ENCODE results near the gene RTBDN. TPM values are rescaled to one million over a fixed set of nuclear protein-coding genes. Genes with fewer than 3 reads are reported as not detected.

The RTBDN gene
- total RNA-seq, 1 donor from 2014 or later: not detected

DNA sequence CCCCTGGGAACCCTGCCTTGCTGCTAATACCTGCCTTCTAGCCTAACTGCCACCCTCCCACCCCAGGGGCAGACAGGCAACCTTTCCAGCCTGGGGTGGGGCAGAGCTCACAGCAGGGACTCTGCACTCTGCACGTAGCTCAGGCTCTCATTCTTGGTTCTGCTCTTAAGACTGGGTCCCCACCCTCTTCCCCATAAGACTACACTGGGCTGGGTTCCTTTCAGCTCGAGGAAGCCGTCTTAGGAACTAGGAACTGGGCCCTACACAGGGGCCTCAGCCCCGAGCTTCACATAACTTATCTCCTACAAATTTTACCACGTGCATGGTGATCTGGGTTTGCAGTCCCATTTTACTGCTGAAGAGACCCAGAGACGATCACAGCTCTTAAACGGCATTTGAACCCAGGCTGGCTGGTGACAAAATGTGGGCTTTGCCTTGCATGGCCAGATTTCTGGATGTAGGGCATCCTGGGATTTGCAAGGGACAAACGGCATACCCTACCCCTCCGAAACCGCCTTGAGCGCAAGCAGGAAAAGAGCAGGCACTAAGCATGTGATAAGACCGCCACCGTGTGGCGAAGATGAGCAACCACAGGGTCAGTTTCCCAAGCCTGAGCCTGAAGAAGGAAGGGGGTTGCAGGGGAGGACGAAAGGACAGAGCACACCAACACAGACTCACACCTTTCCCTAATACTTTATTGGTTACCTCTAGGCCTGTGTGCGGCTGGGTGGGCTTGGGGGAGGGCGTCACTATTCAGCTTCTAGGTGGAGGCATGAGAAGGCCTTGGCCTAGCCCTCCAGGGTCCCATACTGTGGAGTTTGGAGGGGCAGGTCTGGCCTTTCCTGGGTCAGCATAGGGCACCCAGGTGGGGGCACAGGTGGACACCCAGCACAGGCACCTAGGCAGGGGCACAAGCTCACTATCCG lies 38.0 kb downstream of the RTBDN start:
- intact Hi-C loops (cut with DNase I): loop anchor here (1.0 to 10.0 kb wide), 2 partner anchors 19 to 1208 kb away; partner anchors contain the start of gene RFX1
- peak; percentile 93 to 97 (median 94) for TF ChIP-seq CTCF (IDR thresholded peaks at IDR 0.05)
- Histone ChIP-seq H3K4me3 (no peak overlapping the region), H3K27me3 (no peaks in the 10 kb centered on the region), H3K36me3 (peaks cover 5 to 15% of the 10 kb centered on the region in 2 donors), H3K27ac (peak overlapping the region; percentile 41 to 65), H3K4me1 (peaks cover 10% of the 10 kb centered on the region in 2 donors), H3K9me3 (no peaks in the 10 kb centered on the region)
- peak in 1 of 2 donors; percentile 86 for DNase-seq (ENCODE audit: low spot score in 2 of 2)

GRCh38 chr19:12794971-12795381 lies 39.4 kb downstream of the RTBDN start:
- intact Hi-C loops (cut with DNase I): loop anchor here (5.0 to 10.0 kb wide), 3 partner anchors 152 to 1210 kb away; partner anchors contain the start of genes RAD23A and RFX1

GRCh38 chr19:12794196-12794941 lies 40.0 kb downstream of the RTBDN start:
- H3K27me3 ChIP-seq: no peaks in the 10 kb centered on the region
- peak overlapping the region; percentile 95 to 96 for H3K27ac ChIP-seq
- peaks cover 5 to 6% of the 10 kb centered on the region in 2 donors for H3K4me1 ChIP-seq
- no peak for DNase-seq (ENCODE audit: low spot score in 2 of 2)
- H3K9me3 ChIP-seq: no peaks in the 10 kb centered on the region
- peaks cover 5 to 8% of the 10 kb centered on the region in 2 donors for H3K36me3 ChIP-seq
- H3K4me3 ChIP-seq: peak overlapping the region; percentile 83 to 90
- no peak for TF ChIP-seq CTCF (IDR thresholded peaks at IDR 0.05)
- intact Hi-C loops (cut with DNase I): loop anchor here (5.0 to 10.0 kb wide), 3 partner anchors 153 to 1210 kb away; partner anchors contain the start of genes RAD23A and RFX1

More at GRCh38 chr19:12794971-12795381, 39.4 kb downstream of the RTBDN start:
- no peak for TF ChIP-seq CTCF (IDR thresholded peaks at IDR 0.05)
- peak in 1 of 2 donors; percentile 78 for DNase-seq (ENCODE audit: low spot score in 2 of 2)
- Histone ChIP-seq H3K4me3 (peak overlapping the region in 1 of 2 donors; percentile 90), H3K4me1 (peaks cover 4 to 6% of the 10 kb centered on the region in 2 donors), H3K27me3 (no peaks in the 10 kb centered on the region), H3K36me3 (peaks cover 5 to 14% of the 10 kb centered on the region in 2 donors), H3K9me3 (no peaks in the 10 kb centered on the region), H3K27ac (peak overlapping the region; percentile 95 to 96)

DNA sequence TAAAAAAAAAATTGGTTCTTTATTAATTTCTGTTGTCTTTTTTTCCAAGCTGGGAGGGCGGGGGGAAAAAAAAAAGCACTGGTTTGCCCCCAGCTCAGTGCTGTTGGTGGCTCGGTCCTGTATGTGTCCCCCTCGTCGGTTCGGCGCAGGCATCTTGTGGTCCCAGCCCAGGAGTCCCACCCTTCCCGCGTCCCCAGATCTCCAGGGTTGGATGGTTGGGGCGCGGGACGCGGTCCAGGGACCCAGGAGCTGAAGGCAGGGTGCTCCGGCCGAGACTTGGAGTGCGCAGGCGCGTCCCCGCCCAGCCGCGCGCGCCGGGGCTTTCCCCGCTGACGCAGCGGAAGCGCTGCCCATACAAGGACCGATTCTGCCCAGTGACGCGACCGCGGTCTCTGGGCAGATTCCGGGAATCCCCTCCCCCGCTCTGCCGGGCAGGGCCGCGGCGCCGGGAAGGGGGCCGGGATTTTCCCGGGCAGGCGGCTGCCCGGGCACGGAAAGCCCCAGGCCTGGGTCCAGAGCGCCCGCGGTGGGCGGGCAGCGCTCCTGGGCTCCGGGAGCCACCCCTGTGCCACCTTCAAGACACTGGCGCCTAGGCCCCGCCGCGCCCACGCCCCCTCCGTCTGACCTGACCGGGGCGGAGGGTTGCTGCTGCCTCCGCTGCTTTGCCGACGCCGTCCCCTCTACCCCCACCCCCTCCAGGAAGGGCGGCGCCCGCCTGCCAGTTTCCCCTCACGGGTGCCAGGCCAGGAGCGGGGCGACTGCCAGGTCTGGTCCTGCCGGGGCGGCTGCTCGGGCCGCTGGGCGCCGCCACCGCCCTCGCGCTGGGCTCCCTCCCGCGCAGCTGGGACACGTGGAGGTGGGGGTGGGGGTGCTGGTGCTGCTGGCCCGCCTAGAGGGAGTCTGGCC lies 40.8 kb downstream of the RTBDN start:
- peak overlapping the region; percentile 95 to 96 for H3K27ac ChIP-seq
- intact Hi-C loops (cut with DNase I): loop anchor here (5.0 to 10.0 kb wide), 3 partner anchors 154 to 1211 kb away; partner anchors contain the start of genes RAD23A and RFX1
- TF ChIP-seq CTCF (IDR thresholded peaks at IDR 0.05): no peak
- H3K36me3 ChIP-seq: peaks cover 5 to 6% of the 10 kb centered on the region in 2 donors
- peaks cover 12 to 14% of the 10 kb centered on the region in 2 donors for H3K4me1 ChIP-seq
- H3K27me3 ChIP-seq: no peaks in the 10 kb centered on the region
- DNase-seq (ENCODE audit: low spot score in 2 of 2): peak; percentile 80 to 95
- H3K9me3 ChIP-seq: no peaks in the 10 kb centered on the region
- H3K4me3 ChIP-seq: peak overlapping the region; percentile 83 to 90

Measured in ascending aorta (tissue), 2 donors.